ENCODE data around the gene SPACA4.

SPACA4 gene

DNA sequence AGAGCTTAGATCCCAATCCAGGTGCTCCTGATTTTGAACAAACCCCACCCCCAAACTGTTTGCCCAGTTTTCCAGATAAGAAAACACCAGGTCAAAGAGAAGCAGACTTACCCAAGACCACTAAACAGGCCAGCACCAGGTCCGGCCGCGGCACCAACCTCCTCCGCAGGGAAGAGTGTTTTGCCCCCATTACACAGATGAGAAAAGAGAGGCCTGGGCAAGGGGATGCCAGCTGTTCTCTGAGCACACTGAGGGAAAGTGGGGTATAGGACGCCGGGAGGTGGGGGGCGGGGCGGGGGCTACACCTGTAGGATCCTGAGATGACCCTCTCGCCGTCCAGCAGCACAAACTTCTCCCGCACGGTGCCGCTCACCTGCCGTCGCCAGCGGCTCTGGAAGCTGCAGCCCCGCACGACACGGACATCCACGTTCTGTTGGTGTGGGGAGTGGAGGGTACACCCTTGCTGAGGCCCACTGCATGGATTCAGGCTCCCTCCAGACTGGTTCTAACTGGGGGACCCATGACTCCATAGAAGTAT, 3.1 kb downstream of the SPACA4 start:
- DNase-seq (ENCODE audit: low spot score) (no peak), ATAC-seq (ENCODE audit: low read depth) (no peak)
- no peak overlapping the region for H3K4me3 ChIP-seq (ENCODE audit: severe bottlenecking)
- peaks cover 3% of the 10 kb centered on the region for H3K4me1 ChIP-seq (ENCODE audit: insufficient read depth, poor library complexity, severe bottlenecking)
- TF ChIP-seq, protein P1, sequence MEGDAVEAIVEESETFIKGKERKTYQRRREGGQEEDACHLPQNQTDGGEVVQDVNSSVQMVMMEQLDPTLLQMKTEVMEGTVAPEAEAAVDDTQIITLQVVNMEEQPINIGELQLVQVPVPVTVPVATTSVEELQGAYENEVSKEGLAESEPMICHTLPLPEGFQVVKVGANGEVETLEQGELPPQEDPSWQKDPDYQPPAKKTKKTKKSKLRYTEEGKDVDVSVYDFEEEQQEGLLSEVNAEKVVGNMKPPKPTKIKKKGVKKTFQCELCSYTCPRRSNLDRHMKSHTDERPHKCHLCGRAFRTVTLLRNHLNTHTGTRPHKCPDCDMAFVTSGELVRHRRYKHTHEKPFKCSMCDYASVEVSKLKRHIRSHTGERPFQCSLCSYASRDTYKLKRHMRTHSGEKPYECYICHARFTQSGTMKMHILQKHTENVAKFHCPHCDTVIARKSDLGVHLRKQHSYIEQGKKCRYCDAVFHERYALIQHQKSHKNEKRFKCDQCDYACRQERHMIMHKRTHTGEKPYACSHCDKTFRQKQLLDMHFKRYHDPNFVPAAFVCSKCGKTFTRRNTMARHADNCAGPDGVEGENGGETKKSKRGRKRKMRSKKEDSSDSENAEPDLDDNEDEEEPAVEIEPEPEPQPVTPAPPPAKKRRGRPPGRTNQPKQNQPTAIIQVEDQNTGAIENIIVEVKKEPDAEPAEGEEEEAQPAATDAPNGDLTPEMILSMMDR (IDR thresholded peaks at IDR 0.05; ENCODE audit: poor library complexity, severe bottlenecking) = no peak
- no peaks in the 10 kb centered on the region for H3K36me3 ChIP-seq (ENCODE audit: low read depth)
- H3K9me3 ChIP-seq (ENCODE audit: severe bottlenecking) = no peaks in the 10 kb centered on the region
- no peak overlapping the region for H3K27ac ChIP-seq (ENCODE audit: poor library complexity, severe bottlenecking)
- H3K27me3 ChIP-seq (ENCODE audit: insufficient read depth, poor library complexity, severe bottlenecking) = no peaks in the 10 kb centered on the region

- ATAC-seq (ENCODE audit: low read depth) = no peak
- Histone ChIP-seq H3K4me1 (ENCODE audit: insufficient read depth, poor library complexity, severe bottlenecking) (peaks cover 15% of the 10 kb centered on the region), H3K27me3 (ENCODE audit: insufficient read depth, poor library complexity, severe bottlenecking) (no peaks in the 10 kb centered on the region), H3K4me3 (ENCODE audit: severe bottlenecking) (no peak overlapping the region), H3K27ac (ENCODE audit: poor library complexity, severe bottlenecking) (no peak overlapping the region), H3K36me3 (ENCODE audit: low read depth) (peaks cover 19% of the 10 kb centered on the region), H3K9me3 (ENCODE audit: severe bottlenecking) (no peaks in the 10 kb centered on the region)
- TF ChIP-seq, protein P1 (IDR thresholded peaks at IDR 0.05; ENCODE audit: poor library complexity, severe bottlenecking) = no peak
- no peak for DNase-seq (ENCODE audit: low spot score)
Observed at GRCh38 chr19:48611872-48612271, 5.3 kb downstream of the SPACA4 start.

GRCh38 chr19:48613024-48613851, 6.7 kb downstream of the SPACA4 start:
- Histone ChIP-seq H3K27me3 (ENCODE audit: insufficient read depth, poor library complexity, severe bottlenecking) (no peaks in the 10 kb centered on the region), H3K27ac (ENCODE audit: poor library complexity, severe bottlenecking) (peak overlapping the region; percentile 78), H3K36me3 (ENCODE audit: low read depth) (peaks cover 33% of the 10 kb centered on the region), H3K4me1 (ENCODE audit: insufficient read depth, poor library complexity, severe bottlenecking) (peaks cover 25% of the 10 kb centered on the region), H3K4me3 (ENCODE audit: severe bottlenecking) (no peak overlapping the region), H3K9me3 (ENCODE audit: severe bottlenecking) (no peaks in the 10 kb centered on the region)
- DNase-seq (ENCODE audit: low spot score) (no peak), ATAC-seq (ENCODE audit: low read depth) (no peak)
- TF ChIP-seq, protein P1 (IDR thresholded peaks at IDR 0.05; ENCODE audit: poor library complexity, severe bottlenecking) = no peak

GRCh38 chr19:48613852-48614435, 7.4 kb downstream of the SPACA4 start:
- peaks cover 36% of the 10 kb centered on the region for H3K36me3 ChIP-seq (ENCODE audit: low read depth)
- no peaks in the 10 kb centered on the region for H3K27me3 ChIP-seq (ENCODE audit: insufficient read depth, poor library complexity, severe bottlenecking)
- peak; percentile 2; the same call in 2 of the 3 replicates for ATAC-seq (ENCODE audit: low read depth)
- peaks cover 25% of the 10 kb centered on the region for H3K4me1 ChIP-seq (ENCODE audit: insufficient read depth, poor library complexity, severe bottlenecking)
- peak overlapping the region; percentile 13 for H3K4me3 ChIP-seq (ENCODE audit: severe bottlenecking)
- TF ChIP-seq, protein P1 (IDR thresholded peaks at IDR 0.05; ENCODE audit: poor library complexity, severe bottlenecking) = no peak
- H3K9me3 ChIP-seq (ENCODE audit: severe bottlenecking) = no peaks in the 10 kb centered on the region
- peak overlapping the region; percentile 78 for H3K27ac ChIP-seq (ENCODE audit: poor library complexity, severe bottlenecking)
- DNase-seq (ENCODE audit: low spot score) = no peak
